Trophoblast cell (in vitro differentiated cells and primary cell): ENCODE measurements around the gene SPAAR.
"Not testable (repeated sequence)": the region's sequence is repeated elsewhere in the genome, so short reads cannot be mapped to it uniquely, and the experiment has no call there.

Experiments used
- DNase-seq, 2 donors: peaks; one replicate each; pipeline ENCODE4 v3.0.0-alpha.2; 2016
- H2AFZ ChIP-seq: 2 replicates; pipeline ENCODE4 v1.6.1; 2013; ENCODE audit warnings: low read length, moderate library complexity, mild to moderate bottlenecking; ENCODE audit not compliant: insufficient read depth, poor library complexity
- H2AK5ac ChIP-seq: 2 replicates; pipeline ENCODE4 v1.6.1; 2013; ENCODE audit warnings: mild to moderate bottlenecking, low read length
- H2BK120ac ChIP-seq: 2 replicates; pipeline ENCODE4 v1.6.1; 2013; ENCODE audit warnings: low read length, mild to moderate bottlenecking, moderate library complexity; ENCODE audit not compliant: insufficient read depth, poor library complexity
- H2BK12ac ChIP-seq: 2 replicates; pipeline ENCODE4 v1.6.1; 2013; ENCODE audit warnings: mild to moderate bottlenecking, low read length, moderate library complexity
- H2BK5ac ChIP-seq: 2 replicates; pipeline ENCODE4 v1.6.1; 2013; ENCODE audit warnings: low read length, low read depth, moderate library complexity, mild to moderate bottlenecking; ENCODE audit not compliant: poor library complexity
- H3K14ac ChIP-seq: 2 replicates; pipeline ENCODE4 v1.6.1; 2013; ENCODE audit warnings: mild to moderate bottlenecking, low read length
- H3K18ac ChIP-seq: 2 replicates; pipeline ENCODE4 v1.6.1; 2013; ENCODE audit warnings: mild to moderate bottlenecking, low read length
- H3K23ac ChIP-seq: 2 replicates; pipeline ENCODE4 v1.6.1; 2013; ENCODE audit warnings: low read length
- H3K27ac ChIP-seq: 2 replicates; pipeline ENCODE4 v1.5.1; 2013; ENCODE audit warnings: low read depth, mild to moderate bottlenecking, inconsistent platforms, low read length, moderate library complexity
- H3K27me3 ChIP-seq: 2 replicates; pipeline ENCODE4 v1.6.1; 2013; ENCODE audit warnings: inconsistent platforms, mild to moderate bottlenecking, low read length, moderate library complexity; ENCODE audit not compliant: insufficient read depth
- H3K36me3 ChIP-seq, 2 experiments: 1 replicate in 1 of 2; 2 replicates in 1 of 2; pipeline ENCODE4 v1.6.1; 2013; ENCODE audit warnings: low read length in 2 of 2, mild to moderate bottlenecking in 2 of 2, moderate library complexity in 1 of 2; ENCODE audit not compliant: insufficient read depth in 2 of 2, control insufficient read depth in 1 of 2
- H3K4ac ChIP-seq: 2 replicates; pipeline ENCODE4 v1.6.1; 2013; ENCODE audit warnings: low read depth, mild to moderate bottlenecking, low read length, moderate library complexity
- H3K4me1 ChIP-seq, 2 experiments: 1 replicate in 1 of 2; 2 replicates in 1 of 2; pipeline ENCODE4 v1.6.1; 2013; ENCODE audit warnings: low read length in 2 of 2, mild to moderate bottlenecking in 2 of 2, moderate library complexity in 1 of 2; ENCODE audit not compliant: insufficient read depth in 2 of 2, control insufficient read depth in 1 of 2
- H3K4me2 ChIP-seq: 2 replicates; pipeline ENCODE4 v1.6.1; 2013; ENCODE audit warnings: inconsistent platforms, mild to moderate bottlenecking, low read length, moderate library complexity
- H3K4me3 ChIP-seq: 2 replicates; pipeline ENCODE4 v1.5.1; 2013; ENCODE audit warnings: mild to moderate bottlenecking, low read depth, low read length, inconsistent platforms
- H3K79me1 ChIP-seq: one replicate; pipeline ENCODE4 v1.6.1; 2013; ENCODE audit warnings: low read length
- H3K79me2 ChIP-seq: 2 replicates; pipeline ENCODE4 v1.6.1; 2013; ENCODE audit warnings: low read length, mild to moderate bottlenecking; ENCODE audit not compliant: control insufficient read depth, insufficient read depth, poor library complexity
- H3K9ac ChIP-seq: 2 replicates; pipeline ENCODE4 v1.6.1; 2013; ENCODE audit warnings: mild to moderate bottlenecking, low read length
- H3K9me3 ChIP-seq: 2 replicates; pipeline ENCODE4 v1.6.1; 2013; ENCODE audit warnings: low read depth, mild to moderate bottlenecking, control low read depth, inconsistent platforms, low read length; ENCODE audit not compliant: insufficient read depth
- H4K12ac ChIP-seq: 2 replicates; pipeline ENCODE4 v1.6.1; 2013; ENCODE audit warnings: low read depth, mild to moderate bottlenecking, low read length, moderate library complexity
- H4K8ac ChIP-seq: 2 replicates; pipeline ENCODE4 v1.6.1; 2013; ENCODE audit warnings: low read depth, mild to moderate bottlenecking, low read length, moderate library complexity
- H4K91ac ChIP-seq: one replicate; pipeline ENCODE4 v1.6.1; 2013; ENCODE audit warnings: low read depth, mild to moderate bottlenecking, low read length, moderate library complexity
- whole genome bisulfite sequencing: extraction: QIAGEN DNeasy Blood & Tissue Kit; methylation state at CpG from one replicate; pipeline ENCODE4 v1.1.7; 2013; ENCODE audit warnings: missing lambda C conversion rate; ENCODE audit not compliant: insufficient read length, insufficient coverage; ENCODE audit errors: extremely low coverage; 5-methylcytosine and 5-hydroxymethylcytosine counted together

Gene SPAAR

GRCh38 chr9:35882263-35882848, 26.9 kb upstream of the SPAAR start:
- no CpG with 5 or more reads among the region's 4 CpGs for WGBS
- H2BK12ac ChIP-seq = no peak overlapping the region
- no peak overlapping the region for H3K4me3 ChIP-seq
- H3K23ac ChIP-seq = no peak overlapping the region
- no peak overlapping the region for H2AK5ac ChIP-seq
- no peak overlapping the region for H3K14ac ChIP-seq
- H4K91ac ChIP-seq = no peak overlapping the region
- H3K27me3 ChIP-seq = no peaks in the 10 kb centered on the region
- H4K12ac ChIP-seq = no peak overlapping the region
- no peak overlapping the region for H4K8ac ChIP-seq
- H3K4me2 ChIP-seq = no peak overlapping the region
- H3K4me1 ChIP-seq = no peaks in the 10 kb centered on the region
- no peak overlapping the region for H3K9ac ChIP-seq
- no peak overlapping the region for H2AFZ ChIP-seq
- H3K9me3 ChIP-seq = no peaks in the 10 kb centered on the region
- no peak overlapping the region for H3K4ac ChIP-seq
- no peak overlapping the region for H2BK5ac ChIP-seq
- no peak overlapping the region for H2BK120ac ChIP-seq
- H3K18ac ChIP-seq = no peak overlapping the region
- H3K36me3 ChIP-seq = no peaks in the 10 kb centered on the region
- H3K79me1 ChIP-seq = no peaks in the 10 kb centered on the region
- H3K79me2 ChIP-seq = no peaks in the 10 kb centered on the region
- no peak overlapping the region for H3K27ac ChIP-seq
- DNase-seq = peak; percentile 70 to 85

- Histone ChIP-seq H3K9me3 (no peaks in the 10 kb centered on the region), H2AFZ (no peak overlapping the region), H2BK5ac (no peak overlapping the region), H3K4me1 (no peaks in the 10 kb centered on the region), H3K14ac (no peak overlapping the region), H4K12ac (no peak overlapping the region), H3K27me3 (no peaks in the 10 kb centered on the region), H3K4me2 (no peak overlapping the region), H3K4me3 (no peak overlapping the region), H3K18ac (no peak overlapping the region), H2BK120ac (no peak overlapping the region), H3K27ac (no peak overlapping the region), H3K23ac (no peak overlapping the region), H2AK5ac (no peak overlapping the region), H3K79me1 (no peaks in the 10 kb centered on the region), H3K9ac (no peak overlapping the region), H3K79me2 (no peaks in the 10 kb centered on the region), H4K8ac (no peak overlapping the region), H3K4ac (no peak overlapping the region), H3K36me3 (no peaks in the 10 kb centered on the region), H4K91ac (no peak overlapping the region), H2BK12ac (no peak overlapping the region)
- no peak for DNase-seq
- WGBS = no CpG with 5 or more reads among the region's 3 CpGs
These were observed 26.3 kb upstream of the SPAAR start for GRCh38 chr9:35882996-35883395.

- not testable (repeated sequence) for H2AK5ac ChIP-seq, H2AFZ ChIP-seq, H3K9ac ChIP-seq, H2BK120ac ChIP-seq, H3K14ac ChIP-seq, H3K27me3 ChIP-seq, H3K4ac ChIP-seq, H3K4me2 ChIP-seq, H3K4me3 ChIP-seq, H3K23ac ChIP-seq, H3K27ac ChIP-seq, H3K79me2 ChIP-seq, H3K36me3 ChIP-seq, DNase-seq, H4K12ac ChIP-seq, H2BK5ac ChIP-seq, H2BK12ac ChIP-seq, H3K18ac ChIP-seq, H4K8ac ChIP-seq, H3K79me1 ChIP-seq, H3K9me3 ChIP-seq, H4K91ac ChIP-seq, H3K4me1 ChIP-seq
- WGBS = no CpG with 5 or more reads among the region's 3 CpGs
These were observed 24.4 kb upstream of the SPAAR start for GRCh38 chr9:35884908-35885307.

- no peaks in the 10 kb centered on the region for H3K27me3 ChIP-seq
- no peaks in the 10 kb centered on the region for H3K9me3 ChIP-seq
- no peak overlapping the region for H2BK12ac ChIP-seq
- no peak overlapping the region for H2AFZ ChIP-seq
- no peaks in the 10 kb centered on the region for H3K79me1 ChIP-seq
- H4K12ac ChIP-seq = no peak overlapping the region
- no peak overlapping the region for H3K4me3 ChIP-seq
- H3K18ac ChIP-seq = no peak overlapping the region
- no peak overlapping the region for H4K8ac ChIP-seq
- H2AK5ac ChIP-seq = no peak overlapping the region
- no peak overlapping the region for H3K27ac ChIP-seq
- DNase-seq = no peak
- no peaks in the 10 kb centered on the region for H3K79me2 ChIP-seq
- H2BK5ac ChIP-seq = no peak overlapping the region
- H3K36me3 ChIP-seq = no peaks in the 10 kb centered on the region
- no CpG with 5 or more reads among the region's 3 CpGs for WGBS
- H4K91ac ChIP-seq = no peak overlapping the region
- no peak overlapping the region for H3K4ac ChIP-seq
- no peak overlapping the region for H2BK120ac ChIP-seq
- no peak overlapping the region for H3K9ac ChIP-seq
- H3K14ac ChIP-seq = no peak overlapping the region
- H3K23ac ChIP-seq = no peak overlapping the region
- no peak overlapping the region for H3K4me2 ChIP-seq
- H3K4me1 ChIP-seq = no peaks in the 10 kb centered on the region
These were observed 17.6 kb upstream of the SPAAR start for GRCh38 chr9:35891646-35892045.
